ENCODE measurements around the gene CCNJL.

Gene CCNJL

DNA sequence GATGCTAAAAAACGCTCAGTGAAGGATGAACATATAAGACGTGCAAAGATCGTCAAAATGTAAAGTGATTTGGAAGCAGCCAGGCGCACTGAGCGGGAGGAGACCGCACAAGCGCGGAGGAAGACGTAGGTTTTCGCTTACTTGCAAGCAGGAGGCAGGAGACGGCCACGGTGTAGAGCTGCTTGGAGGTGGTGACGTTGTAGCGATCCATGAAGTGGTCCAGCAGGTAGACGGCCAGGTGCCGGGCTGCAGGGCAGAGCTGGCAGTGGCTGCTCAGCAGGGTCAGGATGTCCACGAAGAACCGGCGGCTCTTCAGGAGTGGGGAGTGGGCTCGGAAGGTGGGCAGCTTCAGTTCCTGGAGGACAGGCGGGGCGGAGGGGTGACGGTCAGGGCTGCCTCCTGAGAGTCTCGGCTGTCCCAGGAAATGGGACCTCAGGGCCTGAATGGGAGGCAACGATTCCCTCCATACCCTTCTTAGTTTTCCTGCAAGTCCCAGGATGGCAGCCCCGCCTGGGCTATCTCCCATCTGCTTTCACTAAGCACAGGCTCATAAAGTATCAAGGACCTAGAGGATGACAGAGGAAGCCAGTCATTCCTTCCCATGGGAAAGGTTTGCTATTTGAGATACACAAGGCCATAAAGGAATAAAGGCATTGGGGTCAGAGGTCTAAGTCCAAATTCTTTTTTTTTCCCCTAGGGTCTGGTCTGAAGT is 31.8 kb downstream of the CCNJL start:
- DNase-seq (ENCODE audit: extremely low spot score), result no peak
- ChIA-PET CTCF (no interaction called here), POLR2A (no interaction called here)
- no peak for TF ChIP-seq L3MBTL2 (conservative IDR thresholded peaks at IDR 0.05)
- TF ChIP-seq BHLHE40 (IDR thresholded peaks at IDR 0.05; ENCODE audit: borderline replicate concordance), result no peak
- no peak for TF ChIP-seq ELF4 (IDR thresholded peaks at IDR 0.05)
- TF ChIP-seq NFRKB (IDR thresholded peaks at IDR 0.05), result no peak
- no peak for TF ChIP-seq LEF1 (IDR thresholded peaks at IDR 0.05; ENCODE audit: borderline replicate concordance)
- no peak for TF ChIP-seq SP1 (IDR thresholded peaks at IDR 0.05)
- no peak for TF ChIP-seq ARNT (IDR thresholded peaks at IDR 0.05)
- no peak for TF ChIP-seq FOXK2 (IDR thresholded peaks at IDR 0.05)
- no peak for TF ChIP-seq TARDBP (IDR thresholded peaks at IDR 0.05)
- TF ChIP-seq FOXA1 (IDR thresholded peaks at IDR 0.05), result no peak
- TF ChIP-seq FOXM1 (IDR thresholded peaks at IDR 0.05; ENCODE audit: borderline replicate concordance), result no peak
- TF ChIP-seq ZNF384 (IDR thresholded peaks at IDR 0.05), result no peak
- TF ChIP-seq, protein P1, sequence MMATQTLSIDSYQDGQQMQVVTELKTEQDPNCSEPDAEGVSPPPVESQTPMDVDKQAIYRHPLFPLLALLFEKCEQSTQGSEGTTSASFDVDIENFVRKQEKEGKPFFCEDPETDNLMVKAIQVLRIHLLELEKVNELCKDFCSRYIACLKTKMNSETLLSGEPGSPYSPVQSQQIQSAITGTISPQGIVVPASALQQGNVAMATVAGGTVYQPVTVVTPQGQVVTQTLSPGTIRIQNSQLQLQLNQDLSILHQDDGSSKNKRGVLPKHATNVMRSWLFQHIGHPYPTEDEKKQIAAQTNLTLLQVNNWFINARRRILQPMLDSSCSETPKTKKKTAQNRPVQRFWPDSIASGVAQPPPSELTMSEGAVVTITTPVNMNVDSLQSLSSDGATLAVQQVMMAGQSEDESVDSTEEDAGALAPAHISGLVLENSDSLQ (IDR thresholded peaks at IDR 0.05), result no peak
- no peak for TF ChIP-seq CTBP1 (IDR thresholded peaks at IDR 0.05; ENCODE audit: borderline replicate concordance)

DNA sequence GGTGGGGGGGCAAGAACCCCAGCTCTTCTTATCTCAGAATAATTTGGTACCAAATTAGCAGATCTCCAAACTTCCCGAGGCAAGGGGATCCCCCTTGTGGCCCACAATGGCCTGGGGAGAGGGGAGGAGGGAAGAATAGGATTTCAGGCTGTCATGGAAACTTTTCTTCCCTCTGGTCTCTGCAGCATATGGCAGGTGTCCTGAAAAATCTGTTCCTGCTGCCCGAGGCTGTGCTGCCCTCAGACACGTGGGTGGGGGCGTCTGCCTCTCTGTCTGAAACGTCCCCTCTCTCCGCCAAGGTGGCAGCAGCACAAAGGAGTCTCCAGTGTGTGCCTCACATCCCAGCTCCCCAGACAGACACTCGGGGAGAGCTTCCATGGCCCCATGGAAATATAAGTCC is 34.0 kb downstream of the CCNJL start:
- TF ChIP-seq FOXA1 (IDR thresholded peaks at IDR 0.05), result no peak
- TF ChIP-seq ELF4 (IDR thresholded peaks at IDR 0.05), result no peak
- TF ChIP-seq L3MBTL2 (conservative IDR thresholded peaks at IDR 0.05), result no peak
- TF ChIP-seq SUZ12 (IDR thresholded peaks at IDR 0.05), result no peak
- TF ChIP-seq NFRKB (IDR thresholded peaks at IDR 0.05), result no peak
- TF ChIP-seq FOXK2 (IDR thresholded peaks at IDR 0.05), result no peak
- TF ChIP-seq HDGF (IDR thresholded peaks at IDR 0.05; ENCODE audit: borderline replicate concordance), result no peak
- TF ChIP-seq BHLHE40 (IDR thresholded peaks at IDR 0.05; ENCODE audit: borderline replicate concordance), result no peak
- TF ChIP-seq TARDBP (IDR thresholded peaks at IDR 0.05), result no peak
- TF ChIP-seq, protein P1 (IDR thresholded peaks at IDR 0.05), result no peak
- TF ChIP-seq CTBP1 (IDR thresholded peaks at IDR 0.05; ENCODE audit: borderline replicate concordance), result no peak
- no peak for TF ChIP-seq ZNF384 (IDR thresholded peaks at IDR 0.05)
- TF ChIP-seq ARNT (IDR thresholded peaks at IDR 0.05), result no peak
- no peak for TF ChIP-seq FOXM1 (IDR thresholded peaks at IDR 0.05; ENCODE audit: borderline replicate concordance)
- TF ChIP-seq LEF1 (IDR thresholded peaks at IDR 0.05; ENCODE audit: borderline replicate concordance), result no peak
- TF ChIP-seq SP1 (IDR thresholded peaks at IDR 0.05), result no peak
- CTCF ChIA-PET, result no interaction called here
- POLR2A ChIA-PET, result no interaction called here
- DNase-seq (ENCODE audit: extremely low spot score), result no peak

DNA sequence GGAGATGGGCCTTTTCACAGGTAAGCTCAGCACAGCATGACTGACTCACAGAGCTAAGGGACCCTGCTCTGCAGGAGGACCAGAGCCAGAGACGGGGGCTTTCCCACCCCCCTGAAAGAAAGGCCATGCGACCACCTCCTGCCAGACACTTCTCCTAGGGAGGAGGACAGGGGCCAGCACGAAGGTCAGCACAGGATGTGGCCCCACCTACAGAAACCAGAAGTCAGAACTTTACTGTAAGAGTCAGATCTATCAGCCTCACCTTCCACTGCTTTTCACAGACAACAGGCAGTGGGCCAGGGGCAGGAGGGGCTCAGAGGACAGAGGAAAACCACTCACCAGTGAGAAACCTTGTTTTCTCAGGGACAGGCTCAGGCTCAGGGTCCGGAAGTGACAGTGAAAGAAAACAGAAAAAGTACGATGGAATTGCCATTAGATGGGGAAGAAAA is 37.9 kb downstream of the CCNJL start:
- TF ChIP-seq, protein P1 (IDR thresholded peaks at IDR 0.05), result no peak
- TF ChIP-seq CTBP1 (IDR thresholded peaks at IDR 0.05; ENCODE audit: borderline replicate concordance) (no peak), LEF1 (IDR thresholded peaks at IDR 0.05; ENCODE audit: borderline replicate concordance) (no peak), HDGF (IDR thresholded peaks at IDR 0.05; ENCODE audit: borderline replicate concordance) (no peak), FOXM1 (IDR thresholded peaks at IDR 0.05; ENCODE audit: borderline replicate concordance) (no peak), L3MBTL2 (conservative IDR thresholded peaks at IDR 0.05) (no peak), ZNF384 (IDR thresholded peaks at IDR 0.05) (no peak), SP1 (IDR thresholded peaks at IDR 0.05) (no peak), ELF4 (IDR thresholded peaks at IDR 0.05) (no peak), SUZ12 (IDR thresholded peaks at IDR 0.05) (no peak), BHLHE40 (IDR thresholded peaks at IDR 0.05; ENCODE audit: borderline replicate concordance) (no peak), FOXA1 (IDR thresholded peaks at IDR 0.05) (no peak), NFRKB (IDR thresholded peaks at IDR 0.05) (no peak), FOXK2 (IDR thresholded peaks at IDR 0.05) (no peak), TARDBP (IDR thresholded peaks at IDR 0.05) (no peak)
- POLR2A ChIA-PET, result no interaction called here
- CTCF ChIA-PET, result no interaction called here
- DNase-seq (ENCODE audit: extremely low spot score), result no peak

DNA sequence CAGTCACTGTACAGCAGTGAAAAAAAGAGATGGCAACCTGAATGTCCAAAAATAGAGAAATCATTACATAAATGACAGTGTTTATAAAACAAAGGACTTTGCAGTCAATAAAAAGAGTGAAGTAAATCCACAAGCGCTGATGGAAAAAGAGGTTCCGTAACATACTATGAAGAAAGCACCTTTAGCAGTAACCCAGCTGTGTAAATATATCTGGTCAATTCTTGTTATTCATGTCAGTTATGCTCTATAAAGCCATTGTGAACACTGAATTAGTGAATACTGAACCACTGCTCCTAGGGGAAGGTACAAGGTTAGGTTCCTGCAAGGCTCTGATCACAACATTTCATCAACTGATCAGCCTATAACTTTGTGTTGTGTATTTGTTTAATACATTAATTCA is 39.5 kb downstream of the CCNJL start:
- TF ChIP-seq CTBP1 (IDR thresholded peaks at IDR 0.05; ENCODE audit: borderline replicate concordance), result no peak
- no peak for TF ChIP-seq FOXK2 (IDR thresholded peaks at IDR 0.05)
- no peak for TF ChIP-seq L3MBTL2 (conservative IDR thresholded peaks at IDR 0.05)
- no peak for TF ChIP-seq HDGF (IDR thresholded peaks at IDR 0.05; ENCODE audit: borderline replicate concordance)
- no peak for TF ChIP-seq ELF4 (IDR thresholded peaks at IDR 0.05)
- TF ChIP-seq SUZ12 (IDR thresholded peaks at IDR 0.05), result no peak
- no peak for TF ChIP-seq ZNF384 (IDR thresholded peaks at IDR 0.05)
- TF ChIP-seq TARDBP (IDR thresholded peaks at IDR 0.05), result no peak
- no peak for TF ChIP-seq SP1 (IDR thresholded peaks at IDR 0.05)
- TF ChIP-seq ARNT (IDR thresholded peaks at IDR 0.05), result no peak
- no peak for DNase-seq (ENCODE audit: extremely low spot score)
- ChIA-PET POLR2A (no interaction called here), CTCF (no interaction called here)

DNA sequence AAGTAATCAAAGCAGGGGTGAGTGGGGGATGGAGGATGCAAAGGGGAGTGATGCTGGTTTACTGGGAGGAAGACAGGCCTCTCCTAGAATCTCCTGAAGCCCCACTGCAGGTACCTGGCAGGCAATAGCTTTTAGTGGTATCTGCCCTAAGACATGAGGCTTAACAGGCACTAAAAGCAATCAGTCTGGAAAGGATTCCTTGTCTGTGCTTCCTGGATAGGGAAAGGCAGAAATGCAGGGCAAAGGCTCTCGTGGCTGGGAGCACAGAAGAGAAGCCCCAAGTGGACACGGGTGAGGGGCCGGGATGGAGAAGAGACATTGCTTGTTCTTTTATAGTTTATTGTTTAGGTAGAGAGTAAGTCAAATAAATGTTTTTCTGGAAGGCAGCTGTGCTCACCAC is 40.1 kb downstream of the CCNJL start:
- ChIA-PET POLR2A (no interaction called here), CTCF (no interaction called here)

More for the DNA sequence above, 40.1 kb downstream of the CCNJL start:
- DNase-seq (ENCODE audit: extremely low spot score), result no peak
- no peak for TF ChIP-seq ARNT (IDR thresholded peaks at IDR 0.05)
- TF ChIP-seq SP1 (IDR thresholded peaks at IDR 0.05), result no peak
- TF ChIP-seq TARDBP (IDR thresholded peaks at IDR 0.05), result no peak
- no peak for TF ChIP-seq NFRKB (IDR thresholded peaks at IDR 0.05)
- TF ChIP-seq SUZ12 (IDR thresholded peaks at IDR 0.05), result no peak
- TF ChIP-seq, protein P1 (IDR thresholded peaks at IDR 0.05), result no peak
- no peak for TF ChIP-seq ELF4 (IDR thresholded peaks at IDR 0.05)
- no peak for TF ChIP-seq FOXA1 (IDR thresholded peaks at IDR 0.05)
- TF ChIP-seq FOXM1 (IDR thresholded peaks at IDR 0.05; ENCODE audit: borderline replicate concordance), result no peak
- no peak for TF ChIP-seq HDGF (IDR thresholded peaks at IDR 0.05; ENCODE audit: borderline replicate concordance)

Measured in HEK293T (cell line).